Measurements from ENCODE around the gene ACO2.

Gene ACO2

DNA sequence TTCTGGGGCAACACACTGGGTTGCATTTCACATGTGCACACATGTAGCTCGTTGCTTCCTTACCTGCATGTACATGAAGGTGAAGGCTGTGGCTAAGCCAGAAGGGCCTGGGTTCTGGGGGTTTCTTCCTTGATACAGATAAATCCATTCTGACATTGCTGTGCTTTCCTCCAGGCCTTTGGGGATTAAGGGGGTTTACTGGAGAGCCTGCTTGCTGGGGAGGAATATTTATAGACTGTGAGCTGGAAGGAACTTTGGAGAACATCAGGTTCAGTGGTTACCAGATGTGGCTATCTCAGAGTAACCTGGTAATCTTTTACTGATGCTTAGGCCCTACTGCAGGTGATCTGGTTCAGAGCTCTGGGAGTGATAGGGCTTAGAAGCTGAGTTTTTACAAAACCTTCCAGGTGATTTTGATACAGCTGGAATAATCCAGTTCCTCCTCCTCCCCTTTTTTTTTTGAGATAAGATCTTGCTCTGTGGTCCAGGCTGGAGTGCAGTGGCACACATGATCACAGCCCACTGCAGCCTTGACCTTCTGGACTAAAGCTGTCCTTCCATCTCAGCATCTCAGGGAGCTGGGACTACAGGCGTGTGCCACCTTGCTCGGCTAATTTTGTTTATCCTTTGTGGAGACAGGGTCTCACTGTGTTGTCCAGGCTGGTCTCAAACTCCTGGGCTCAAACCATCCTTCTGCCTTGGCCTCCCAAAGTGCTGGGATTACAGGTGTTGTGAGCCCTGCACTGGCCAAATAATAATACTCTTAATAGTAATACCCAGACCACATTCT lies 19.9 kb downstream of the ACO2 start:
- no peak for DNase-seq (ENCODE audit: low read depth in 2 of 2)

DNA sequence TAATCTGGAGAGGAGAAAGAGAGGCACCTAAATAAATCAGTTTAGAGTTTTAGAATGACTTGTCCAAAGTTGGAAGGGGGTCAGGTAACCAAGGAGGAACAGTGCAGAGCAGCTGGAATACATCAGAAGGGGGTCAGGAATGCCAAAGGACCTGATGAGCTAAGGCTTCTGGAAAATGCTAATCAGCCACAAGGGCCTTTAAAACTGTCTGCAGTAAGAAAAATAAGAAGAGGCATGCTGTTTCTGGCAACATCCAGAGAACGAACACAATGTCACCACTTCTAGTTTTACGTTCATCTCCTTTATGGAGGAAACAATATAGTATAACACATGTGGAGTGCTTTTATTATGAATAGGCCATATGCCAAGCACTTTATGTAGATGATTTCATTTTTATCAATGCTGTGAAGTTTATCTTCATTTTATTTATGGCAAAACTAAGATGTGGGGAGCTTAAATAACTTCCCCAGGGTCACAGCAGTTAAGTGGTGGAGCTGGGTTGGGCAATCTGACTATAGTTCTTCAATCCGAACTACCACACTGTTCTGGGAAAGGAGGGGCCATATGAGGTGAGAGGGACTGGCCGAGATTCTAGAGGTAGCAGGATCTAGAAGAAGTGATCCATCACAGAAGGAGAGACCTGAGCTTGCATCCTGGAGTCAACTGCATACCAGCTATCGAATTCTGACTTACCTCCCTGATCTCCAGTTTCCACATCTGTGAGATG lies 22.6 kb downstream of the ACO2 start:
- no peak for DNase-seq (ENCODE audit: low read depth in 2 of 2)

DNA sequence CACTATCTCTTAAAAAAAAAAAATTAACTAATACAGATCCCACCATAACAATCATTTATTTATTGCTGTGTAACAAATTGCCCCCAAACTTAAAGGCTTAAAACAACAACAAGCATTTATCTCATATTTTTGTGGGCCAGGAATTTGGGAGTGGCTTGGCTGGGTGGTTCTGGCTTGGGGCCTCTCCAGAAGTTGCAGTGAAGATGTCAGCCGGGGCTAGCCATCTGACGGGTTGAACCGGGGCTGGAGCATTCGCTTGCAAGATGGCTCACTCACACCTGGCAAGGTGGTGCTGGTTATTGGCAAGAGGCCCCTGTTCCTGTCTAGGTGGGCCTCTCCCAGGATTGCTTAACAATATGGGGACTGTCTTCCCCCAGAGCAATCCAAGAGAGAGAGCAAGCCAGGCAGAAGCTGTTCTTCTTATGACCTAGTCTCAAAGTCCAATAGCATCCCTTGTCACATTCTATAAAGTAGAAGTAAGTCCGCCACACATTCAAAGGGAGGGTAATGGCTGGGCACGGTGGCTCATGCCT lies 29.5 kb downstream of the ACO2 start:
- no peak for DNase-seq (ENCODE audit: low read depth in 2 of 2)

DNA sequence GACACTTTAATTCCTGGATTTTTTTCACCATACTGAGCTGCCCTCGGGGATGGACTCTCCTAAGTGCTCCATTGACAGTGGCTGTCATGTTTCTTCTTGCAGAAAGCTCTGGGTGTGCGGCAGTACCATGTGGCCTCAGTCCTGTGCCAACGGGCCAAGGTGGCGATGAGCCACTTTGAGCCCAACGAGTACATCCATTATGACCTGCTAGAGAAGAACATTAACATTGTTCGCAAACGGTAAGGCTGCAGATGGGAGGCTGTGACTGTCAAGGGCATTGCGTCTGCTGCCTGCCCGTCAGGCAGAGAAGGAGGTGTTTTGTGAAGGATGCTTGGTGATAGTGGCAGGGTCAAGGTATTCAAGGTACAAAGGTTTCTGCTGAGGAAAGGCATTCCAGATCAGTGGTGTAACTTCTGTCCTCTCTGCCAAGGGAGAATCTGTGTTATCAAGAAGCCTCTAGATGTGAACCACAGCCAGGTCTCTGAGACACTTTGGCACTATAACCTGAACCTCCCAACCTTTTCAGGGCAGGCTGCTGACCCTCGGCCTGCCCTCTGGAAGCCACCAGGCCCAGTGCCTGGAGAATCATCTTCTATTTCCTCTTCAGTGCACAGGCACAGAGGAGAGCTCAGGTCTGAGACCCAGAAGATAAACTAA lies 30.8 kb downstream of the ACO2 start:
- no peak for DNase-seq (ENCODE audit: low read depth in 2 of 2)

DNA sequence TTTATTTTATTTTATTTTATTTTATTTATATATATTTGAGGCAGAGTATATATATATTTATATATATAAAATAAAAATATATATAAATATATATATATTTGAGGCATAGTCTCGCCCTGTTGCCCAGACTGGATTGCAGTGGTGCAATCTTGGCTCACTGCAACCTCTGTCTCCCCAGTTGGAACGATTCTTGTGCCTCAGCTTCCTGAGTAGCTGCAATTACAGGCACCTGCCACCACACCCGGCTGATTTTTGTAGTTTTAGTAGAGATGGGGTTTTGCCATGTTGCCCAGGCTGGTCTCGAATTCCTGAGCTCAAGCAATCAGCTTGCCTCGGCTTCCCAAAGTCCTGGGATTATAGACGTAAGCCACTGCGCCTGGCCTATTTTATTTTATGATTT lies 31.4 kb downstream of the ACO2 start:
- no peak for DNase-seq (ENCODE audit: low read depth in 2 of 2)

DNA sequence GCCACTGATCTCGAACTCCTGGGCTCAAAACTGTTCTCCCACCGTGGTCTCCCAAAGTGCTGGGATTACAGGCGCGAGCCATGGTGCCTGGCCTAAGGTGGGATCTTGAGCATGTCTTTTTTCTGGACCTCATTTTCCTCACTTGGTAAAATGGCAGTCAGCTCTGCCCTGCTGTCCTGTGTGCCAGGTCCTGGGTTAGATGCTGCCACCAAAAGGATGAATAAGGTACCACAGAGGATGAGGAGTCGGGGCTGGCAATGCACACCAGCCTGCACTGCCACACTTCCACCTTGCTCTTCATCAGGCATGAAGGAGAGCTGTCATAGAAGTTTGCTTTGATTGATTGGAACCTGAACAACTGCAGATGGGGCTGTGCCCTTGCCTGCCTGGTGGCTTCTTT lies 32.3 kb downstream of the ACO2 start:
- DNase-seq (ENCODE audit: low read depth in 2 of 2): no peak

DNA sequence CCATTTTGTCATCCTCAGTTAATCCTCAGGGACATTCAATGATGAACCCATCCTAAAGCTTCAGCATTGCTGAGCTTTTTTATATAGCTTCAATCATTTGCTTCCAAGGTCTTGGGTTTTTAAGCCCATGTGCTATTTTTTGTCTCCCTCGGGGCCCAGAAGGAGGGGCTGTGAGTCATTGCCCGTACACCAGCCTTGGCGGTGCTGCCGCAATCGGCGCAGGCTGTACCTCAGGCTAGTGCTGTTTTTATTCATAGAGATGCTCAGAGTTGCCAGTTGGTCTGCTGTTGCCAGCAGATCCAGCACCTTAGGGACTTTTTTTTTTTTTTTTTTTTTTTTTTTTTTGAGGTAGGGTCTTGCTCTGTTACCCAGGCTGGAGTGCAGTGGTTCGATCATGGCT lies 35.5 kb downstream of the ACO2 start:
- no peak for DNase-seq (ENCODE audit: low read depth in 2 of 2)

DNA sequence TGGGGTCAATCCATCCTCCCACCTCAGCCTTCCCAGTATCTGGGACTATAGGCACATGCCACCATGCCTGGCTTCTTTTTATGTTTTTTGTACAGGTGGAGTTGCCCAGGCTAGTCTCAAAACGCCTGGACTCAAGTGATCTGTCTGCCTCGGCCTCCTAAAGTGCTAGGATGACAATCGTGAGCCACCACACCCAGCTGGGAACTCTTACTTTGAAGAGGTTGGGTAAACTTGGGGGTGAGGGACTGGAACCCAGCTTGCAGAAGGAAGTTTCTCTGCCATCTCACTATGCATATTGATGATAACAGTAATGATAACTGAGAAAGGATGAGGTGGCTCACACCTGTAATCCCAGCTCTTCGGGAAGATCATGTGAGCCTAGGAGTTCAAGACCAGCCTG lies 35.9 kb downstream of the ACO2 start:
- no peak for DNase-seq (ENCODE audit: low read depth in 2 of 2)

DNA sequence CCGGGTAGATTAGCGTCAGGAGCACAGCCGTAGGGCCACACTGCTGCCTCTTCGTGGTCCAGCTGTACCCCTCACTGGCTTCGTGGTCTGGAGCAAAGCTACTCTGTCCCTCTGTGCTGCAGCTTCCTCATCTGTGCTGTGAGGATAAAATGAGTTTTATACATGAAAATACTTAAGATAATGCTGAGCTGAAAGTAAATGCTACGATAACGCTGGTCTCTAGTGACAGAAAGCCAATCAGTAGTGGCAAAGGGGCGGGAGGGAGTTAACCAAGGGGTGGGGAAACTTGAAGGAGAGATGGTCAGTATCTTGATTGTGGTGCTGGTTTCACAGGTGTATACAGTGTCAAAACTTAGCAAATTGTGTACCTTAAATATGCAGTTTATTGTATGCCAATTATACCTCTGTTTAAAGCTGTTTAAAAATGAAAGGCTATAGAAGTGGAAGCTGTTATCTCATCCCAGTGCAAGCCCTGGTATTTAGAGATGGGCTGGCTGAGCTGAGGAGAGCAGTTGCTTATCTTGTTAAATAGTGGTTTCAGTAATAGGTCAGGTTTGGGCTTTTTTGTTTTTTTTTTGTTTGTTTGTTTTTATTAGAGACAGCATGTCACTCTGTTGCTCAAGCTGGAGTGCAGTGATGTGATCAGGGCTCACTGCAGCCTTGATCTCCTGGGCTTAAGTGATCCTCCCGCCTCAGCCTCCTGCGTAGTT lies 36.7 kb downstream of the ACO2 start:
- no peak for DNase-seq (ENCODE audit: low read depth in 2 of 2)

DNA sequence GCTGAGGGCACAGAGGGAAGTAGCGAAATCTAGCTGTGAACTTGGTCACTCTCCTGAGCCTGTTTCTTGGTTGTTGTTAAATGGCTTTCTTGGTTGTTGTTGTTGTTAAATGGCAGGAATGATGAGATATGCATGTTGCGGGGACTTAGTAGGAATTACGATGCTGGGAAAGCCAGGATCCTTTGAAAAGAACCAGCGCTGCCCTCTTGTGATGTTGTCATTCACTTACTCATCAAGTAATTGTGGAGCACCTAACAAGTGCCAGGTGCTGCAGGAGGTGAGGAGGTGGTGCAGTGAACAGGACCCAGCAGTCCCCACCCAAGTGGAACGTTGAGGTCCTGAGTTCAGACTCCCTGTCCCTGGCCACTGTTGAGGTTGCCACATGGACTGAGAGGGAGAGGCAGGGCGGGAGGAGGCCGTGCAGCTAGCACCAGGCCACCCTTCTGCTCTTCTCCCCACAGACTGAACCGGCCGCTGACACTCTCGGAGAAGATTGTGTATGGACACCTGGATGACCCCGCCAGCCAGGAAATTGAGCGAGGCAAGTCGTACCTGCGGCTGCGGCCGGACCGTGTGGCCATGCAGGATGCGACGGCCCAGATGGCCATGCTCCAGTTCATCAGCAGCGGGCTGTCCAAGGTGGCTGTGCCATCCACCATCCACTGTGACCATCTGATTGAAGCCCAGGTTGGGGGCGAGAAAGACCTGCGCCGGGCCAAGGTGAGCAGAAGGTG lies 38.6 kb downstream of the ACO2 start:
- DNase-seq (ENCODE audit: low read depth in 2 of 2): no peak

DNA sequence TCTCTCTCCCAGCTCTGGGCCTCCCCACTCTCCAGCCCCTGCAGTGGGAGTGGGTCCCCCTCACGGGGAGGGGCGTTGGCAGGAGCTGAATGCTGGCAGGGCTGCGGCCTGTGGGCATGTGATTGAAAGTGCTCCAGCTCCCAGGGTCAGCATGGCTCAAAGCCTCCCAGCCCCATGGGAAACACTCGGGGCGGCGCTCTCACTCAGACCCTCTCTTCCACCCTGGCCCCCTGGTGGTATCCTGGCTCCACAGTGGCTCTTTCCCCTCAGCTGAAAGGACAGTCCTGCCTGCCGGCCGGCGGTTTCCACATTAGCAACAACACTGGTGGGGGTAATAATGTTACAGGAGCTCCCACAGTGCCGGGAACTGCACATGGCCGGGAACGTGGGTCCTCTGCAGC lies 39.9 kb downstream of the ACO2 start:
- no peak for DNase-seq (ENCODE audit: low read depth in 2 of 2)

DNA sequence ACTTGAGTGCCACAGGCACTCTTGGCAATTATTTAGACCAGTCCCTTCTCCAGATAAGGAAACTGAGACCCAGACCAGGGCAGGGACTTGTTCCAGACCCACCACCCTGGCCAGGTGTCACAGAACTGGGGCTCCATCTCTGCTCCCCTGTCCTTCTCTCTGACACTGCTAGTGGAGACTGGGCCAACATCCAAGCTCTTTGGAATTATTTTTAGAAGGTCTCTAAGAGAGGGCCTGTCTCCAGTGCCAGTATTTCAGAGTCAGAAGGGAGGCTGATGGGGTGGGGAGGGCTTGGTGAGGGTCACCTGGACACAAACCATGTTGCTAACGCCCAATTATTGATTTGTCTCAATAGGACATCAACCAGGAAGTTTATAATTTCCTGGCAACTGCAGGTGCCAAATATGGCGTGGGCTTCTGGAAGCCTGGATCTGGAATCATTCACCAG lies 42.6 kb downstream of the ACO2 start:
- DNase-seq (ENCODE audit: low read depth in 2 of 2): no peak

DNA sequence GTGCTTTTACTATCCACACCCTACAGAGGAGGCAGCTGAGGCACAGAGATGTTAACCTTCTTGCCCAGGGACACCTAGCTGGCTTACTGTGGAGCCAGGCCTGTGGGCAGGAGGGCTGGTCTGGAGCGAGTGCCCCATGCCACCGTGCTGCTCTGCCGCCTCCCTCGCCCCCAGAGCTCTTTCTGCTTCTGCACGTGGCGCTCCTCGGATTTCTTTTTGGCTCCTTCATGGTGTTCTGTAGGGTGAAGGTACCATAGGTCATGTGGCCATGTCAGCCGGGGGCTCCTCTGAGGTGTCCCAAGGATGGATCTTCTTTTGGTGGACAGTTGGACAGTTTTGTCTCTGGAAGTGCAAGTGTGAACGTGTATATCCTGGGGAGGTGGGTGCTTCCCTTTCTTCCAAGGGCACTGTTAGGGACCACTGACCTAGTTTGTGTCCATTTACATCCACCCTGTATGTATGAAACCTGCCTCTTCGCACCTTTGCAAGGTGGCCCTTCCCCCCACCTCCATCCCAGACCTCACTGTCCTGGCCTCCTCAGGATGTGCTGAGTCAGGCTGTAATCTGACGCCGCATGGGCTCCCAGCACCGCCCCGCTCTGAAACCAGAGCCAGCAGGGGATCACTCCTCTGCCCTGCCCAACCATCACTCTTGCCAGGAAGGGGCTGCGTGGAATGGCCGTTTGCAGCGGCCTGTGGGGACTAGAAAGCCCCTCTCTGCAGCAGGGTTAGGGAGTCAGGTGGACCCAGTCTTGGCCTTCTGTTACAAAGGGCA lies 43.7 kb downstream of the ACO2 start:
- DNase-seq (ENCODE audit: low read depth in 2 of 2): no peak

DNA sequence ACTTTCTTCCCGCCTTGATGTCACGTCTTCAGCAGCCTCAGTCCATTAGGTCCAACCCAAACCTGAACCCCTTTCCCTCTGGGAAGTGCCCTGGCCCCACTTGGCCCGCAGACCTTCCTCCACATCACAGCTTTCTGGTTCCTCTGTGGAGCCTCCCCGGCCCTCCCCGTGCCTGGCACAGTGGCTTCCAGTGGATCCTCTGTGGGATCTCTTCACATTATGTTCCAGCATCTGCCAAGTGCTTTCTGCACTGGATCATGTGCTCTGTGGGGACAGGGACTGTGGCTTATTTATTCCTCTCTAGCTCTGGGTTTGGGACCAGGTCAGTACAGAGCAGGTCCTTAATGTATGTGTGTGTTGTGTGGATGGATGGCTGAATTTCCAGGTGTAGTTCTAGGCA lies 44.5 kb downstream of the ACO2 start:
- no peak for DNase-seq (ENCODE audit: low read depth in 2 of 2)

DNA sequence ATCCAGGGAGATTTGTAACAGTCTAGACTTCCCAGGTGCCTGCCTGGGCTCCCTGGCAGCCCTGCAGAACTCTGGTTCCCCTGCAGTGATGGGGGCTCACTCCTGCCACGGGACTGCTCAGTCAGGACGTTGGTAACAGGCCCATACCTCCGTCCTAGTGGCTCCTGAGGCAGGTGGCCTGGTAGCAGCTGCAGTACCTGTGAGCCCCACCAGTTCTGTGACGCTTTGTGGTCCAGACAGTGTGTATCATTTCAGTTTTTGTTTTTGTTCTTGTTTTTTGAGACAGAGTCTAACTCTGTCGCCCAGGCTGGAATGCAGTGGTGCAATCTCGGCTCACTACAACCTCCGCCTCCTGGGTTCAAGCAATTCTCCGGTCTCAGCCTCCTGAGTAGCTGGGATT lies 47.5 kb downstream of the ACO2 start:
- DNase-seq (ENCODE audit: low read depth in 2 of 2): no peak

DNA sequence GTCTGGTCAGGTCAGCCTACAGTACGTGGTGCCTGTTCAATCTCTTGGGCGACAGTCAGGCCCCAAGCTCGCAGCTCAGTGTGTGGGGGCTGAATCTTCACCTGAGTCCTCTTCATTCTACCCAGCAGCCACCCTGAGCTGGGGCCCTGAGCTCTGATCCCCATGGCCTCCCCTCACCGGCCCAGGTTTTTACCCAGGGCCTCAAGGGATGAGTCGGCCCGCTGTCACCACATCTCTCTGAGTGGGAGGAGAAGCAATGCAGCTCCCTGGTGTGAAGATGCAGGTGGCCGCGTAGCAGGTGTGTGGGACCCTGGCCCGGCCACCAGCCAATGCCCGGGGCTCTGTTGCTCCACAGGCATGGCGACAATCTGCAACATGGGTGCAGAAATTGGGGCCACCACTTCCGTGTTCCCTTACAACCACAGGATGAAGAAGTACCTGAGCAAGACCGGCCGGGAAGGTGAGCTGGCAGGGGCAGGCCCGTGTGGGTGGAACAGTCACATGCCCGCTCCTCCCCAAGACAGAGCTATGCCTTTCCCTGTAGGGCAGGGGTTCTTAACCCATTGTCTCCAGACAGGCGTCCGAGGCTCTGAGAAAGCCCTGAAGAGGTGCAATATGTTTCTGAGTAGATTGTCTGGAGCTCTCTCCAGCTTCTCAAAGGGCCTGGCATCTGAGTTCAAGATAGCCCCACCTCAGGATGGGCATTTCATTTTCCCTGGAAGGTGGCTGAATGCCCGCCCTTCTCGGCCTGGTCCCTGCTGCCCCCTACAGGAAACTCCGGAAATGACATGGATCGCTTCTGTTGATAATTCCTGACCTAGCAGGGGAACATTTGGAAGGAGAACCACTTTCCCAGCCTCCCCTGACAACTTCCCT lies 48.5 kb downstream of the ACO2 start:
- no peak for DNase-seq (ENCODE audit: low read depth in 2 of 2)

DNA sequence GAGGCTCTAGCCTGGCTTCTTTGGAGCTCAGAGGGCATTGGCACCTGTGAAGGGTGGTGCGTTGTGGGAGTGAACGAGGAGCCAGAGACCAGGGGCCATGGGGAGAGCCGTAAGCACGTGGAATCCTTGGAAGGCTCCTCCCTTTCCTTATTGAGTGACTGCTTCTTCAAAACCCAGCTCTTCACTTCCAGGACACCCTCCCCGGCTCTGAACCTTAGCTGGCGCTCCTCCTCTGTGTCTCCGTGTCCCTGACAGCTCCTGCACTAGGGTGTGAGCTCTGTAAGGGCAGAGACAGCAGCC lies 49.1 kb downstream of the ACO2 start:
- DNase-seq (ENCODE audit: low read depth in 2 of 2): no peak

DNA sequence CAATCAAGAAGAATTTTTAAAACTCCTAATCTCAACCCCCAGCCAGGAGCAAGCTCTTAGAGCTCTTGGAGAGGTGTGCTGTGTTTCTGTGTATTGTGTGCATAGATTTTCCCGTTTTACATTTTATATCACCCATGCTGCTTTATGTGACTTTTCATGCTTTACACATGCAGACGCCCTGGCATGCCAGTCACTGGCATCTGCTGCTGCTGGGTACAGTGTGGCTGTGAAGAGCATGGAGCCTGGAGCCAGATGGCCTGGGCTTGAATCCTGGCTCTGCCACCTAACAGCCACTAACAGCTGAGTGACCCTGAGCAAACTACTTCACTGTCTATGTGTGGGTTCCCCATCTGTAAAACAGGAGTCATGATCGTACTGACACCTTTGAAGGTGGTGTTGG lies 52.2 kb downstream of the ACO2 start:
- DNase-seq (ENCODE audit: low read depth in 2 of 2): no peak

DNA sequence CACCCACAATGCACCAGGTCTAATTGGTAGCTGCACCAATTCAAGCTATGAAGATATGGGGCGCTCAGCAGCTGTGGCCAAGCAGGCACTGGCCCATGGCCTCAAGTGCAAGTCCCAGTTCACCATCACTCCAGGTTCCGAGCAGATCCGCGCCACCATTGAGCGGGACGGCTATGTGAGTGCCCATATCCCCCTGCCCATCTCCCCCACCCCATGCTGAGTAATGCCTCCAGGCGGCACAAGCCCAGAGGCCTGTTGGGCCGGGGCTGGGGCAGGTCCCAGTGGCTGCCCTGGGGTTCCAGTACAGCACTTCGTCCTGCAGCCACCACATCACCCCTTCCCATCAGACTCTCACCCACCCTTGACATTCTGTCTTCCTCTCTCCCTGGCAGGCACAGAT lies 53.9 kb downstream of the ACO2 start:
- no peak for DNase-seq (ENCODE audit: low read depth in 2 of 2)
